Measurements from ENCODE around the gene ASTN2.

GRCh38 chr9:117073071-117073470 lies 341.8 kb downstream of the ASTN2 start:
- TF ChIP-seq CTCF (IDR thresholded peaks at IDR 0.05) (no peak), POLR2A (IDR thresholded peaks at IDR 0.05) (no peak)

Data from testis (tissue), 2 donors.